Stimulated activated CD4-positive, alpha-beta T cell treated with anti-CD3 and anti-CD28 coated beads, Interleukin-2, amount 100 ng/mL, for 4 hours (primary cell): ENCODE data around the gene CLPSL2.

Experiments used
- DNase-seq: peaks from one replicate; pipeline ENCODE4 v3.0.0-alpha.2; 2020; ENCODE audit warnings: low read depth

Gene CLPSL2

GRCh38 chr6:35787266-35788218 is 11.1 kb downstream of the CLPSL2 start:
- no peak for DNase-seq

GRCh38 chr6:35788423-35788982 is 12.1 kb downstream of the CLPSL2 start:
- no peak for DNase-seq

- DNase-seq = no peak
Observed at GRCh38 chr6:35790683-35791082, 14.3 kb downstream of the CLPSL2 start.

GRCh38 chr6:35794536-35795452 is 18.4 kb downstream of the CLPSL2 start:
- no peak for DNase-seq

- DNase-seq = no peak
Observed at GRCh38 chr6:35795453-35796071, 19.2 kb downstream of the CLPSL2 start.

- no peak for DNase-seq
Observed at GRCh38 chr6:35796236-35796635, 19.8 kb downstream of the CLPSL2 start.

- DNase-seq = no peak
Observed at GRCh38 chr6:35797837-35798526, 21.6 kb downstream of the CLPSL2 start.

- no peak for DNase-seq
Observed at GRCh38 chr6:35798706-35799105, 22.3 kb downstream of the CLPSL2 start.

- DNase-seq = no peak
Observed at GRCh38 chr6:35801148-35801547, 24.8 kb downstream of the CLPSL2 start.

- no peak for DNase-seq
Observed at GRCh38 chr6:35804996-35805736, 28.8 kb downstream of the CLPSL2 start, which contains the start of gene LHFPL5. Gene LHFPL5, plus strand, starts transcription at chr6:35805352. Its CDS starts 319 bp downstream, at chr6:35805671.

- no peak for DNase-seq
Observed at GRCh38 chr6:35808688-35809087, 32.3 kb downstream of the CLPSL2 start.

GRCh38 chr6:35809809-35810208 is 33.4 kb downstream of the CLPSL2 start:
- no peak for DNase-seq

GRCh38 chr6:35810971-35811698 is 34.7 kb downstream of the CLPSL2 start:
- no peak for DNase-seq

- DNase-seq = no peak
Observed at GRCh38 chr6:35811699-35811995, 35.2 kb downstream of the CLPSL2 start.

- DNase-seq = no peak
Observed at GRCh38 chr6:35817515-35817914, 41.1 kb downstream of the CLPSL2 start.

- DNase-seq = no peak
Observed at GRCh38 chr6:35823601-35824000, 47.2 kb downstream of the CLPSL2 start.

GRCh38 chr6:35824552-35825192 is 48.3 kb downstream of the CLPSL2 start:
- DNase-seq = no peak
